ENCODE measurements around the gene NAGPA. TPM values are rescaled to one million over a fixed set of nuclear protein-coding genes. Genes with fewer than 3 reads are reported as not detected.
A peak's percentile ranks its signal among the peaks of the same experiment; 100 is the strongest.
"Not testable (repeated sequence)": the region's sequence is repeated elsewhere in the genome, so short reads cannot be mapped to it uniquely, and the experiment has no call there.

NAGPA gene, protein sequence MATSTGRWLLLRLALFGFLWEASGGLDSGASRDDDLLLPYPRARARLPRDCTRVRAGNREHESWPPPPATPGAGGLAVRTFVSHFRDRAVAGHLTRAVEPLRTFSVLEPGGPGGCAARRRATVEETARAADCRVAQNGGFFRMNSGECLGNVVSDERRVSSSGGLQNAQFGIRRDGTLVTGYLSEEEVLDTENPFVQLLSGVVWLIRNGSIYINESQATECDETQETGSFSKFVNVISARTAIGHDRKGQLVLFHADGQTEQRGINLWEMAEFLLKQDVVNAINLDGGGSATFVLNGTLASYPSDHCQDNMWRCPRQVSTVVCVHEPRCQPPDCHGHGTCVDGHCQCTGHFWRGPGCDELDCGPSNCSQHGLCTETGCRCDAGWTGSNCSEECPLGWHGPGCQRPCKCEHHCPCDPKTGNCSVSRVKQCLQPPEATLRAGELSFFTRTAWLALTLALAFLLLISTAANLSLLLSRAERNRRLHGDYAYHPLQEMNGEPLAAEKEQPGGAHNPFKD
- 7.1 TPM for total RNA-seq
- long read RNA-seq, transcript NAGPA-201 (10 exons, 2,202 nt) = major isoform, 19 of 30 reads
- long read RNA-seq, partial matches to known transcripts = 2 of 30 reads
- long read RNA-seq, other reads (novel, unspliced or antisense) = 9 of 30 reads

DNA sequence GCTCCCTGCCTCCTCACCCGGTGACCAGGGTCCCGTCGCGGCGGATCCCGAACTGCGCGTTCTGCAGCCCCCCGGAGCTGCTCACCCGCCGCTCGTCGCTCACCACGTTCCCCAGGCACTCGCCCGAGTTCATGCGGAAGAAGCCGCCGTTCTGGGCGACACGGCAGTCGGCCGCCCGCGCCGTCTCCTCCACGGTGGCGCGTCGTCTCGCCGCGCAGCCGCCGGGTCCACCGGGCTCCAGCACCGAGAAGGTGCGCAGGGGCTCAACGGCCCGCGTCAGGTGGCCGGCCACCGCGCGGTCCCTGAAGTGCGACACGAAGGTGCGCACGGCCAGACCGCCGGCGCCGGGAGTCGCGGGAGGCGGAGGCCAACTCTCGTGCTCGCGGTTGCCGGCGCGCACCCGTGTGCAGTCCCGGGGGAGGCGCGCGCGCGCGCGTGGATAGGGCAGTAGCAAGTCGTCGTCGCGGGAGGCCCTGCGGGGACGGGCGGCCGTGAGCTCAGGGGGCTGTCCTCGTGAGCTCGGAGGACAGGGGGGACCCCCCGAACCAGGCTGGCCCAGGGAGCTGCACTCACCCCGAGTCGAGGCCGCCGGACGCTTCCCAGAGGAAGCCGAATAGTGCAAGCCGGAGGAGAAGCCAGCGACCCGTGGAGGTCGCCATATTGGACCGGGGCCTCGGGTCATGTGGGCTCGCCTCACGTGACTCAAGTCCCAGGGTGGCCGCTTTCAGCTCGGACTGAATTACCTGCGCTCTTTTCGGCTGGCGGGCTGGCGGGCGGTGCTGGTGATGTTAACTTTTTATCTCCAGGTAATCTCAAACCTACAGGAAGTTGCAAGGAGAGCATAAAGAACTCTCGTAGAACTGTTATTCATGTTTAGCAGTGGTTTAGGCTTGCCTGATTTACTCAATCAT lies at the start of gene NAGPA:
TSS of gene NAGPA (minus strand) at position 680 of the 911 bp plus-strand sequence. CDS start at position 659, 21 bp downstream.
- intact Hi-C loops (cut with DNase I) = no loop called here
- DNase-seq = peak; percentile 94
- ATAC-seq (ENCODE audit: poor library complexity) = peak; percentile 97

DNA sequence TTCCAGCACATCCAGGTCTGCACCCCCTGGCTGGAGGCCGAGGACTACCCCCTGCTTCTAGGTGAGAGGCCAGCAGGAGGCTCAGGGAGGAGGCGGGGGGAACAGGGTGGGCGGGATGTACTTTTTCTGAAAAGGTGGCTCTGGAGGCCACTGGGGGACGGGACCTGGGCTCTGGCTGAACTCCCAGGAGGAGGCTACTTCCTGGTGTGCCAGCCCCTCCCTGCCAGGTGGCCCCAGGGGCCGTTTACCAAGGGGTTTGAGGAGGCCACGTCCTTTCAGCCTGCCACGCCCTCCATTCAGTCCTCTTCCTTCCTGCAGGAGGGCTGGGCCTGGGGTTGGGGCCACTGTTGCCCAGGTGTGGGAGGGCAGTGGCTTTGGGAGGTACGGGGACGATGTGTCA lies 47.3 kb upstream of the NAGPA start:
- DNase-seq; intact Hi-C loops (cut with DNase I); ATAC-seq (ENCODE audit: poor library complexity): not testable (repeated sequence)

DNA sequence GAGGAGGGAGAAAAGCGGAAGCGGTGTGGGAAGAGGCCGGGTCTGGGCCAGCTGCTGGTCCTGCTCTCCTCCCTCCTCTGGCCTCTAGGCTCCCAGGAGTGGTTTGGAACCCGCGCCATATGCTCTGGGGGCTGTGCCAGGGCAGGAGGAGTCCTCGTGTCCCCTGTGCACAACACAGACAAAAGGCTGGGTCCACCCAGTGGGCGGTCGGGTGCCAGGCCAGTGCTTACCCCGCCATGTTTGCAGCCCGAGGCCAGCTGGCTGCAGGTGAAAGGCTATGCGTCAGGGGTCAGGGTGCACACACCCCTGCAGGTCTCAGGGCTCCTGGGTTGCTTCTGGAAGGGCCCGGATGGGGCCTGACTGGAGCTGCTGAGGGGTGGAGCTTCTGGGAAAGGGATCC lies 46.7 kb upstream of the NAGPA start:
- intact Hi-C loops (cut with DNase I); ATAC-seq (ENCODE audit: poor library complexity); DNase-seq: not testable (repeated sequence)

DNA sequence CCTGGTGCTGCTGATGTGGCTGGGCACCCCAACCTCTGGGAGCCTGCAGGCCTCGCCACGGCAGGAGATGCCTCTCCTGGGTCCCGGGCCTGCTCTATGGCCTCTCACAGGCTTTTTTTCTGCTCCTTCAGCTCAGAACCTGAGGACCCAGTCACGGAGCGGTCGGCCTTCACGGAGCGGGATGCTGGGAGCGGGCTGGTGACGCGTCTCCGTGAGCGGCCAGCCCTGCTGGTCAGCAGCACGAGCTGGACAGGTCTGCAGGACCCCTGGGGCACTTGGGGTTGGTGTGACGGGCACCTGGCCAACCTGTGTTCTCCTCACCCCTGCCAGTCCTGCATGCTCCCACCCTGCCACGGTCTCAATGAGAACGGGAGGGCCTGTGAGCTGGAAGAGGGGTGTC lies 44.9 kb upstream of the NAGPA start:
- DNase-seq (peak; percentile 29), ATAC-seq (ENCODE audit: poor library complexity) (no peak)
- intact Hi-C loops (cut with DNase I) = no loop called here

DNA sequence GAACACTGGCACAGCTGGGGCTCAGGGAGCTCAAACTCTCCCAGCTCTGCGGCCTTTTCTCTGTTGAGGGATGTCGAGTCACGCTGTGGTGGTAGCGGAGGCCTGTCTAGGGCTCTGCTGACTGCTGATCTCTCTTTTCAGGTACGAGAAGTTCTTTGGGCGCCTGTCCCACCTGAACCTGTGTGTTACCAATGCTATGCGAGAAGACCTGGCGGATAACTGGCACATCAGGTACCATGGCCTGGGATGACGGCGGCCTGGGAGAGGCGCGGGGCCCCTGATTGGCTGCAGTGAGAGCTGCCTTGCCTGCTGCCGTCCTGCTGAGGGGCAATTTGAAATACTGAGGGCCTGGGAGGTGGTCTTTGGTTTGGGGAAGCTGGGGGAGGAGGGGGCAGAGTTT lies 43.6 kb upstream of the NAGPA start:
- intact Hi-C loops (cut with DNase I) = no loop called here
- DNase-seq (peak; percentile 20), ATAC-seq (ENCODE audit: poor library complexity) (no peak)

DNA sequence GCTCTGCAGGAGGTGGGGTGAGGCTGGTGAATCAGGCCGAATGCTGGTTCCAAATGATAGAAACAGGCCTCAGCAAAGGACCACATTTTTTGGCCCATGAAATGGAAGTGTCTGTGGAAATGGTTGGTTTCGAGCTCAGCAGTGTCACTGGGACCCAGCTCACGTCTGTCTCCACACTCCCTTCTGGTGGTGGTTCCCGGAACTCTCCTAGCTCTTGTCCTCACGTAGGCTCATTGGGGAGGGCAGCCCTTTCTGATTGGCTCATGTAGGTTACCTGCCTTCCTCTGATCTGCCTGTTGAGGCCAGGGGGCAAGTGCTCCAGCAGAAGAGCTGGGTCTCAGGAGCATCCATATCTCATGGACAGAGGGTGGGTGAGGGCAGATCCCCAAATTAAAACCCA lies 41.9 kb upstream of the NAGPA start:
- intact Hi-C loops (cut with DNase I) = no loop called here
- ATAC-seq (ENCODE audit: poor library complexity) = no peak
- DNase-seq = no peak

DNA sequence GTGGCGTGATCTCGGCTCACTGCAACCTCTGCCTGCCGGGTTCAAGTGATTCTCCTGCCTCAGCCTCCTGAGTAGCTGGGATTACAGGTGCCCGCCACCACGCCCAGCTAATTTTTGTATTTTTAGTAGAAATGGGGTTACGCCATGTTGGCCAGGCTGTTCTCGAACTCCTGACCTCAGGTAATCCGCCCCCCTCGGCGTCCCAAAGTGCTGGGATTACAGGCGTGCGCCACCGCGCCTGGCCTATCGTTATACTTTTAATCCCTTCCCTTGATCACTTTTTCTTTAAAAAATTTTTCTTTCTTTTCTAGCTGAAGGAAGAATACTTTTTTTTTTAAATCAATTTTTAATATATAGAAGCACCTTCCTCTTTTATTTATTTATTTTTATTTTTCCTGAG lies 40.0 kb upstream of the NAGPA start:
- DNase-seq = peak; percentile 22
- intact Hi-C loops (cut with DNase I); ATAC-seq (ENCODE audit: poor library complexity): not testable (repeated sequence)

DNA sequence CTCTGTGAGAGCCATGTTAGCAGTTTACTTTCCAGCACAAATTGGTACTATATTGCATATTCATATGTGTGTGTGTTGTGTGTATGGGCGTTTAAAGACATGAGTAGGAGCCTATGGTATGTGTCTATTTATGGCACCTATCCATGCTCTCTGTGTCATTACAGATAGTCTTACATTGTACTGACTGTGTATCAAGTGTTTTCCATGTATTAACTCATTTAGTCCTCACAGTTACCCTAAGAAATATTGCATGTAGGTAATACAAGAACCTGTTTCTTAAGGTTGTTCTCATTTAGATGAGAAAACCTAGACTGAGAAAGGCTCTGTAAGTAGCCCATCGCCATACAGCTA lies 39.5 kb upstream of the NAGPA start:
- ATAC-seq (ENCODE audit: poor library complexity) = no peak
- DNase-seq = no peak
- intact Hi-C loops (cut with DNase I) = no loop called here

DNA sequence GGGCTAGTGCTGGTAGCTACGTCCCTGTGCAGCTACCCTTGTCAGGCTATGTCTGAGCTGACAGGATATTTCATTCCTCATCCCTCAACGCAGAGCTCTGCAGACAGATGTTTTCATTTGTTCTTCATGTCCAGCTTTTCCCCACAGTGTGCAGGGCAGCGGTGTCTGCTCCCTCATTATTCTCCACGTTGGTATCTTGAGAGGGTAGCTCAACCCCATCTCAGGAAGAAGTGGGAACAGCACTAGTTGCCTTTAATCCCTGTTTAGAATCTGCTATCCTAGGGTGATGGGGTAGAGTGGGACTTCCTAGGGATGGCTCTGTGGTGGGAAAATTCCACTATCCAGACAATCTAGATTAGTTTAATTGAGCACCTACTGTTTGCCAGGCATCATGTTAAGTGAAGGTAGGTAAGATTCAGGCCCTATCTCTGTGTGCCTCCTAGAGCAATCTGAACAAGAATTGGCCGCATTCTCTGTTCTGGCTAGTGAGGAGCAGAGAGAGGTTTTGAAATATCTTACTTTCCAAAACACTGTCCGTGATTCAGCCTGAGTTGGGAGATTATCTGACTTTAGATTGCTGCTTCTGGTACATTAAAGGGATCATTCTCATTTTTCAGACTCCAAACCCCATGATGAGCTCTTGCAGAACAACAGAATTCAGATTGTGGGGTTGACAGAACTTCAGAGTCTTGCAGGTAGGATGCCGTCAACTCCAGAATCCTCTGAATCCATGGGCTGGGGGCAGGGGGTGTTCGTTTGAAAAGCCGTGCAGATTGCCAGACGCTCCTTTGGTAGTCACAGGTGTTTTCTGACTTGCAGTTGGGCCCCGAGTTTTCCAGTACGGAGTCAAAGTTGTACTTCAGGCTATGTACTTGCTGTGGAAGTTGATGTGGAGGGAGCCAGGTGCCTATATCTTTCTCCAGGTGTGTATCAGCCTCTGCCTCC lies 38.9 kb upstream of the NAGPA start:
- no peak for ATAC-seq (ENCODE audit: poor library complexity)
- intact Hi-C loops (cut with DNase I) = no loop called here
- peak; percentile 22 for DNase-seq

DNA sequence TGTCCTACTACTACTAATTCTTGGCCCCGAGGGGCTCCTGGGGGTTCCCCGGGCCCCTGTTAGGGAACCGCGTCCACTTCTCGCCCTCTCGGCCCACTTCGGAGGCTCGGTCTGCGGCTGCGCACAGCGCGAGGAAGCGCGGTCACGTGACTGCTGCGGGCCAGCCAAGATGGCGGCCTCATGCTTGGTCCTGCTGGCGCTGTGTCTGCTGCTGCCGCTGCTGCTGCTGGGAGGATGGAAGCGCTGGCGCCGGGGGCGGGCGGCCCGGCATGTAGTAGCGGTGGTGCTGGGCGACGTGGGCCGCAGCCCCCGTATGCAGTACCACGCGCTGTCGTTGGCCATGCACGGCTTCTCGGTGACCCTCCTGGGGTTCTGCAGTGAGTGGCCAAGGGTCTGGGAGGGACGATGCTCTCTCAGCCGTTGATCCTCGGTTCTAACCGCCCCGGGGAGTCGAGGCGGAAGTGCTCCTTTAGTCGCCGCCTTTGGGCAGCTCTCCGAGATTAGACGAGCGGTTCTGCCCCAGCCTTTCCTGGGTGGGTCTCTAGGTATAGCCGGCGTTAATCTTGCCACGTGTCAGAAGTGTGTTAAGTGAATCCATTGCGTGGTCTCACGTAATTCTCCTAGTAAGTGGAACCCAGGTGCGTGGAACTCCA lies 38.1 kb upstream of the NAGPA start, which contains the start of gene ALG1:
TSS of gene ALG1 (plus strand) at position 163 of the 653 bp plus-strand sequence. CDS start at position 170, 7 bp downstream.
- DNase-seq (peak; percentile 95), ATAC-seq (ENCODE audit: poor library complexity) (peak; percentile 97)
- intact Hi-C loops (cut with DNase I) = no loop called here

DNA sequence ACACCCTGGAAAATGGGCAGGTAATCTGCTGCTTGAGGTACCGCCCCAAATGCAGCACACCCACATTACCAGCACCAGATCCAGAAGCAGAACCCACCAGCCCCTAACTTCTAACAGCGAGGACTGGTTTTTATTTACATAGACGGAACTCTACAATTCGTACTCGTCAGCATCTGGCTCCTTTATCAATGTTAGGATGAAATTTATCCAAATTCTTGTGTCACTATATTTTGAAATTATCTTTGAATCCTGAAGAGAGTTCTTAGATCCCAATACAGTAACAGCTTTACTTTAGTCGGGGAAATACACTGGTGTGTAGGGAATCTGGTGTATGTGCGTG lies 37.6 kb upstream of the NAGPA start:
- DNase-seq (no peak), ATAC-seq (ENCODE audit: poor library complexity) (no peak)
- intact Hi-C loops (cut with DNase I) = no loop called here

DNA sequence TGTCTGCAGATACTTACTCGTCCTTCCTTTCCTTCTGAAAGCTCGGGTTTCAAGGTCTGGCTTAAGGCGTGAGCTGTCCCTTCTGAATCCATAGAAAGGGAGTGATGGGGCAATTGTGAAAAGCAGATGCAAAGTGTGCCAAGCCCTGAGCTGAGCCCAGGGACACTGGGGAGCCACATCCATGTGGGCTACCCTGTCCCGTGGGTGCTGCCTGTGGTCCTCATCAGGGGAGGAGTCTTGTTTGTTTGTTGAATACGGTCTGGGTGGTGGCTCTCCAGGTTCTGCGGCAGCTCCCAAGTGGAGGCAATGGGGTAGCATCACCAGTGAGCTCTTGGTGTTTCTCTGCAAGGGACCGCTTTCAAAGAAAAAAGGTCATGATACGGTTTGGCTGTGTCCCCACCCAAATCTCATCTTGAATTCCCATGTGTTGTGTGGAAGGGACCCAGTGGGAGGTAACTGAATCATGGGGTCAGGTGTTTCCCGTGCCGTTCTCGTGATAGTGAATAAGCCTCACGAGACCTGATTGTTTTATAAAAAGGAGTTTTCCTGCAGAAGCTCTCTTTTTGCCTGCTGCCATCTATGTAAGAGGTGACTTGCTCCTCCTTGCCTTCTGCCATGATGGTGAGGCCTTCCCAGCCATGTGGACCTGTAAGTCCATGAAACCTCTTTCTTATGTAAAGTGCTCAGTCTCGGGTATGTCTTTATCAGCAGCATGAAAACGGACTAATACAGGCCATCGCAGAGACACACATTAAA lies 36.9 kb upstream of the NAGPA start:
- intact Hi-C loops (cut with DNase I) = no loop called here
- no peak for ATAC-seq (ENCODE audit: poor library complexity)
- peak; percentile 8 for DNase-seq

DNA sequence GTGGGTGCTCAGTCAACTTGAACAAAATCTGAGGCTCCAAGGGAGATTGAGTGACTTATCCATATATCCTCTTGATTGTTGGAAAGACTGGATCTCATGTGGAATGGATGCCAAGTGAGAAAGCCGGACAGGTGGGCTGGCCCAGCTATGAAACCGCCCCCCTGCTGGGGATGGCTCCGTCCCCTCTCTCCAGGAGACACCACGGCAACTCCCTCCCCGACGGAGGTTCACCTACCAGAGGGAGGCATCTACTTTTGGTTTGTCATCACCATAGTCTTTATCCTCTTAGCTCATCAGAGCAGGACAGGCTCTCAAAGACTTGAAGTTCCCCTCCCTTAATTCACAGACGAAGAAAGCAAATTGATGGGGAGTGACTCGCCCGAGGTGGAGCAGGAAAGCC lies 36.1 kb upstream of the NAGPA start:
- peak; percentile 18 for DNase-seq
- no peak for ATAC-seq (ENCODE audit: poor library complexity)
- intact Hi-C loops (cut with DNase I) = no loop called here

DNA sequence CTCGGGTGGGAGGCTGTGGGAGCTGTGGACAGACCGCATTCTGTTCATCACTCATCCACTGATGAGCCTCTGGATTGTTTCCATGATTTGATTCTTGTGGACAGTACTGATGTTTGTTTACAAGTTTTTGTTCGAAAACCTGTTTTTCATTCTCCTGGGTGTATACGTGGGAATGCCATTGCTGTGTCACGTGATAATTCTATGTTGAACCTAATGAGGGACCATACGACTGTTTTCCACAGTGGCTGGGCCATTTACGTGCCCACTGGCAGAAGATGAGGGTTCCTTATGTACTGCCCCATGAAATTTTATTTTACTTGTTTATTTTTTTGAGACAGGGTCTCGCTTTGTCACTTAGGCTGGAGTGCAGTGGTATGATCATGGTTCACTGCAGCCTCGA lies 35.3 kb upstream of the NAGPA start:
- no peak for ATAC-seq (ENCODE audit: poor library complexity)
- peak; percentile 6 for DNase-seq
- intact Hi-C loops (cut with DNase I) = no loop called here

DNA sequence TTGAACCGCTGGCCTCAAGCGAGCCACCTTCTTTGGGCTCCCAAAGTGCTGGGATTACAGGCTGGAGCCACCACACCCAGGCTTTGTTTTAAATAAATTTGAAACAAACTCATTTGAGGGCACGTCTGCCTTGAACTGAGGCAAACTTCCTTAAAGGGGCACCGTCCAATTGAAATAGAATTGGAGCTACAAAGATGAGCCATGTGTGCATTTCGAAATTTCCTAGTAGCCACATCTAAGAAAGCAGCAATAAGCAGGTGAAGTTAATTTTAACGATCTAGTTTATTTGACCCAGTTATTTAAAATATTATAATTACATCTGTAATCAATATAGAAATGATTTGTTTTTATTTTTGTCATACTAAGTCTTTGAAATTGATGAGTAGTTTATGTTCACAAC lies 32.8 kb upstream of the NAGPA start:
- no peak for DNase-seq
- ATAC-seq (ENCODE audit: poor library complexity) = no peak
- intact Hi-C loops (cut with DNase I) = no loop called here

DNA sequence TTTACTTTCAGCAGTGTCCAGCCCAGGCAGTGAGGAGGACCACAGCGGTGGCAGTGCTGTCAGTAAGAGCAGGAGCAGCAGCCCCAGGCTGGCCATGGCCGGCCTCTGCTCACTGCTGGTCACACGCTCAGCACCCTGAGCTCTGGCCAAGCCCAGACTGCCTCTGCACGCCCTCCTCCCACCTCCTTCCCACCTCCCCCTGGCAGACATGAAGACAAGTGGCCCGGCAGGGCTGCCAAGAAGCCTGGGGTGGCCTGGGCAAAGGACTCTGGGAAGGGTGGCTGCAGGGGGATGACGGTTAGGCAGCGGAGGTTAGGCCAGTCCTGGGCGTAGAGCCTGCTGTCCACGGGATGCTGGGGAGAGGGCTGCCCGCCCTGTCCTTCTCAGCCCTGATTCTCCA lies 32.1 kb upstream of the NAGPA start, which contains the start of gene C16orf89:
TSS of gene C16orf89 (minus strand) at position 144 of the 400 bp plus-strand sequence. CDS start at position 96, 48 bp downstream.
- no peak for ATAC-seq (ENCODE audit: poor library complexity)
- intact Hi-C loops (cut with DNase I) = no loop called here
- DNase-seq = peak; percentile 57

DNA sequence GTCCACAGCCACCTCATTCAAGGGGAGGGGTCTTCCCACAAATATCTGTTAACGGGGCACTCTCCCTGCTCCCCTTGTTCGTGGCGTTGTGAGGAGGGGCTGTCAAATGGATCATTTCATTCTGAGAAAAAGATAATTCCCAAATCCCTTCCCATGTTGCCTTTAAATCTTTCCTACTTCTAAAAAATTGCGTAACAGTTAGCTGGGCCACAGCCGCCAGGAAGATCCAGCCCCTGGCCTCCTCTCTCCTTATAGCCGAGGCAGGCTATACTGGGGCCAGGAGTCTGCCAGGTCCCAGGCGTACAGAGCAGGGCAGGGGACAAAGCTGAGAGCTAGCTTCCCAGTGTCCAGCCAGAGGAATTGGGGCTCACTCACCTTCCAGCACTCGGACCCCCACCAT lies 31.6 kb upstream of the NAGPA start:
- ATAC-seq (ENCODE audit: poor library complexity) (peak; percentile 46), DNase-seq (peak; percentile 36)
- intact Hi-C loops (cut with DNase I) = no loop called here
